Colonic mucosa (tissue), 4 donors: ENCODE data around the gene BTNL9. TPM values are rescaled to one million over a fixed set of nuclear protein-coding genes. Genes with fewer than 3 reads are reported as not detected.
"Not testable (repeated sequence)": the region's sequence is repeated elsewhere in the genome, so short reads cannot be mapped to it uniquely, and the experiment has no call there.

Experiments
- DNase-seq: peaks from one replicate; pipeline ENCODE4 v3.0.0-alpha.2; 2020
- H3K27ac ChIP-seq: fragments of 200-600 bp; one replicate; pipeline ENCODE4 v1.8.0; 2021
- H3K27me3 ChIP-seq: fragments of 200-600 bp; one replicate; pipeline ENCODE4 v1.8.0; 2021
- H3K36me3 ChIP-seq: fragments of 200-600 bp; one replicate; pipeline ENCODE4 v1.8.0; 2021
- H3K4me1 ChIP-seq: fragments of 200-600 bp; one replicate; pipeline ENCODE4 v1.8.0; 2021; ENCODE audit warnings: mild to moderate bottlenecking
- H3K4me3 ChIP-seq: fragments of 200-600 bp; one replicate; pipeline ENCODE4 v1.8.0; 2021
- H3K9ac ChIP-seq, 2 donors: one replicate each; pipeline ENCODE4 v1.7.0; 2013; ENCODE audit warnings: control low read depth in 2 of 2, low read depth in 2 of 2, low read length in 2 of 2
- H3K9me3 ChIP-seq: fragments of 200-600 bp; one replicate; pipeline ENCODE4 v1.8.0; 2021
- CTCF ChIP-seq: fragments of 200-600 bp; IDR thresholded peaks from one replicate; pipeline ENCODE4 v1.8.0; 2022; ENCODE audit warnings: antibody characterized with exemption, mild to moderate bottlenecking
- intact Hi-C: fragments of 100-400 bp; cut with DNase I; formaldehyde crosslinking; loops from one replicate; pipeline ENCODE4 v1.14.1; 2022
- total RNA-seq, 2 donors: library from RNA; stranded (reverse); fragmentation: NEBNext Ultra II Directional in 1 of 2; extraction: Animal tissue kit (Norgen Biotek cat#: 25700) in 1 of 2; gene quantifications; one replicate each; pipeline ENCODE4 v1.2.1, GENCODE V29; 2021
- donor health status: healthy.
- donor health status: DM: no; HTN: no; CAD: no.
- donor health status: DM: no; HTN: no; CAD: no.

Gene BTNL9
- total RNA-seq, 2 donors from 2014 or later: 2.8 to 5.3 TPM

DNA sequence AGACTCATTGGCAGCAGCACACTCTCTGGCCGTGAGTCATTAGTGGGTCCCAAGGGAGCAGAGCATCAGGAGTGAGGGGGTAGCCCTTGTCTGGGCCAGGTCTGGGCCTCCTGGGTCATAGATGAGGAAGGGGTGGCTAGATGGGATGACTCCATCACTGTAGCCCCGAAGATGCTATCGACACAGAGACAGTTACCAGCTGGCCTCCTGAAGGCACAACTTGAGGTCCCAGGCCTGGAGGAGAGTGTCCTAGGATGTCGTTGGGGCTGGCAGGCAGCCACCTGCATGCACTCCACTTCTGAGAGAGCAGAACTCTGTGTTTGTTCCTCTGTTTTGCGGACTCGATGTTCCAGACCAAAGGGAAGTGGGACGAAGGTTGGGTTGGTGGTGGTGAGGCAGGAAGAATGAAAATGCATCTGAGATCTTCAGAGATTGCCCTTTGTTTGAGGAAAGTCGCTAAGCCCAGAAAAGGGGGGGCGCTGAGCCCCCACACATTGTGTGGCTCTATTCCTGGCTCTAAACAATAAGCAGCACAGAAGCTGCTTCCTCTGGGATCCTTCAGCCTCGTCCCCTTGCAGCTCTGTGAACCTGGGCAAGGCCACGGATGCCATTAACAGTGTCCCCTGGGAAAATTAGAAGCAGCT, 4.7 kb downstream of the BTNL9 start:
- Histone ChIP-seq H3K9me3 (no peaks in the 10 kb centered on the region), H3K27me3 (peaks cover 4% of the 10 kb centered on the region), H3K4me1 (no peaks in the 10 kb centered on the region), H3K36me3 (no peaks in the 10 kb centered on the region), H3K4me3 (no peak overlapping the region), H3K9ac (no peak overlapping the region), H3K27ac (no peak overlapping the region)
- intact Hi-C loops: no loop called here
- TF ChIP-seq CTCF: no peak
- DNase-seq: no peak

DNA sequence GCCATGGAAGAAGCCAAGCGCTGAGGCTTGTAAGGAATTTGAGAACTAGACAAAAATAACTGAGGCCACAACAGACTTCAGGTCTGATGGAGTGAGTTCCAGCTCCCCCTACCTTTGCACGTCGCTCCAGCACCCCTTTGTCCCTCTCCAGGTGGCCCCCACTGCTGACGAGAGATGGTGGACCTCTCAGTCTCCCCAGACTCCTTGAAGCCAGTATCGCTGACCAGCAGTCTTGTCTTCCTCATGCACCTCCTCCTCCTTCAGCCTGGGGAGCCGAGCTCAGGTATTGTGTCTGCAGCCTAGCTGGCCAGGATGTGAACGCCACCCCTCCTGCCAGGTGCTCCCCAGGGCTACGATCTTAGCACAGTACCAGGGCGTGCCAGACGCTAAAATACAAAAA, 5.2 kb downstream of the BTNL9 start:
- DNase-seq: no peak
- intact Hi-C loops: no loop called here
- H3K27ac ChIP-seq: no peak overlapping the region
- no peaks in the 10 kb centered on the region for H3K4me1 ChIP-seq
- H3K27me3 ChIP-seq: peaks cover 9% of the 10 kb centered on the region
- H3K36me3 ChIP-seq: no peaks in the 10 kb centered on the region
- no peaks in the 10 kb centered on the region for H3K9me3 ChIP-seq
- H3K4me3 ChIP-seq: no peak overlapping the region
- no peak overlapping the region for H3K9ac ChIP-seq
- TF ChIP-seq CTCF: no peak

GRCh38 chr5:181045857-181046256, 5.8 kb downstream of the BTNL9 start:
- H3K4me1 ChIP-seq, H3K36me3 ChIP-seq, DNase-seq, H3K4me3 ChIP-seq, H3K9me3 ChIP-seq, intact Hi-C loops, H3K9ac ChIP-seq, H3K27ac ChIP-seq: not testable (repeated sequence)
- H3K27me3 ChIP-seq: peaks cover 13% of the 10 kb centered on the region

DNA sequence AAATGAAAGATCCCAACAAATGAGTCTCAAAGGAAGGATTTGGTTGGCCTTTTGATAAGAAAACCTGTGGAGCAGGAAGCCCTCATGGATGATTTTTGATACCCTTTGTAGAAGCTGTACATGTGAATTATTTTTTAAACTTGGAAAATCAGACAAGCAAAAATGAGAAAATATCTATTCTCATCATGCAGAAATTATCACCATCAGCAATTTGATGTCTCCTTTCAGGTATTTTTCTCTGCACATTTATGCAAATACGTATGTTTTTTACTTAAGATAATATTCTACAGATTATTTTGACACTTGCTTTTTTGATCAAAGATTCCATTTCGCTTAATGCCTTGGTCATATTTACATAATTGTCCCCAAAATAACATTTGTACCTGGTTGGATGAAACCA, 7.2 kb downstream of the BTNL9 start:
- H3K4me1 ChIP-seq: no peaks in the 10 kb centered on the region
- no peak overlapping the region for H3K27ac ChIP-seq
- DNase-seq: no peak
- H3K9ac ChIP-seq: no peak overlapping the region
- no peaks in the 10 kb centered on the region for H3K9me3 ChIP-seq
- intact Hi-C loops: no loop called here
- H3K36me3 ChIP-seq: no peaks in the 10 kb centered on the region
- H3K4me3 ChIP-seq: no peak overlapping the region
- TF ChIP-seq CTCF: no peak
- peaks cover 14% of the 10 kb centered on the region for H3K27me3 ChIP-seq

GRCh38 chr5:181047921-181048320, 7.9 kb downstream of the BTNL9 start:
- H3K27me3 ChIP-seq: peaks cover 19% of the 10 kb centered on the region

More at GRCh38 chr5:181047921-181048320, 7.9 kb downstream of the BTNL9 start:
- TF ChIP-seq CTCF: no peak
- no peaks in the 10 kb centered on the region for H3K4me1 ChIP-seq
- H3K36me3 ChIP-seq: no peaks in the 10 kb centered on the region
- H3K27ac ChIP-seq: no peak overlapping the region
- no peak overlapping the region for H3K4me3 ChIP-seq
- intact Hi-C loops: no loop called here
- H3K9me3 ChIP-seq: no peaks in the 10 kb centered on the region
- no peak overlapping the region for H3K9ac ChIP-seq
- no peak for DNase-seq
